RWPE1 (cell line): ENCODE data around the gene TAOK2.
A peak's percentile ranks its signal among the peaks of the same experiment; 100 is the strongest.

ENCODE experiments used
- CTCF ChIA-PET: fragments of 350-600 bp; sonication (Branson Sonifier 250); formaldehyde crosslinking; extraction: SDS; loops from one replicate; lab custom pipeline; 2021; lab: Yijun Ruan, JAX
- POLR2A ChIA-PET: fragments of 400-600 bp; formaldehyde crosslinking; extraction: SDS; loops from one replicate; lab custom pipeline; 2020; ENCODE audit warnings: antibody characterized with exemption; ENCODE audit not compliant: low non-redundant PET; lab: Yijun Ruan, JAX
- DNase-seq: peaks from one replicate; pipeline ENCODE4 v3.0.0; 2012; ENCODE audit warnings: low spot score
- H3K27ac ChIP-seq: fragments of 450-650 bp; 2 replicates; pipeline ENCODE4 v1.5.1; 2017
- CTCF ChIP-seq: fragments of 450-650 bp; conservative IDR thresholded peaks from 2 replicates; pipeline ENCODE4 v1.5.1; 2017; ENCODE audit warnings: low read depth, mild to moderate bottlenecking

TAOK2 gene

GRCh38 chr16:29994600-29995323, 21.1 kb downstream of the TAOK2 start:
- peak overlapping the region; percentile 97 for H3K27ac ChIP-seq
- no peak for TF ChIP-seq CTCF
- CTCF ChIA-PET = no interaction called here
- POLR2A ChIA-PET = interaction anchor here (0.7 to 1.1 kb wide), 3 partner anchors 17 to 241 kb away, joined by 3 to 5 read pairs (median 3); partner anchors contain the start of gene TAOK2
- DNase-seq = peak; percentile 90

- DNase-seq = peak; percentile 81
- POLR2A ChIA-PET = interaction anchor here (0.9 kb wide), 1 partner anchor 22 kb away, joined by 5 read pairs; the partner anchor contains the start of gene TAOK2
- no peak for TF ChIP-seq CTCF
- CTCF ChIA-PET = interaction anchor here (1.0 kb wide), 1 partner anchor 10 kb away, joined by 6 read pairs; no protein-coding TSS in a partner anchor
- H3K27ac ChIP-seq = peak within 1 kb of the TSS; percentile 97
These were observed 21.7 kb downstream of the TAOK2 start, which contains the start of gene HIRIP3 for GRCh38 chr16:29995324-29995910. Gene HIRIP3 (minus strand): TSS chr16:29995617. CDS start chr16:29995605, 12 bp downstream.

- DNase-seq = peak; percentile 97
- ChIA-PET CTCF (interaction anchor here (1.0 kb wide), 2 partner anchors 10 to 36 kb away, joined by 4 to 6 read pairs; no protein-coding TSS in a partner anchor), POLR2A (no interaction called here)
- no peak for TF ChIP-seq CTCF
- peak within 1 kb of the TSS; percentile 97 for H3K27ac ChIP-seq
These were observed 22.5 kb downstream of the TAOK2 start, which contains the start of gene INO80E for GRCh38 chr16:29995911-29996765. Gene INO80E (plus strand): TSS chr16:29996241. CDS start chr16:29996311, 70 bp downstream.

- ChIA-PET CTCF (interaction anchor here (1.0 kb wide), 2 partner anchors 9 to 35 kb away, joined by 4 to 6 read pairs; no protein-coding TSS in a partner anchor), POLR2A (interaction anchor here (0.9 kb wide), 1 partner anchor 190 kb away, joined by 4 read pairs; no protein-coding TSS in a partner anchor)
- peak overlapping the region; percentile 97 for H3K27ac ChIP-seq
- TF ChIP-seq CTCF = no peak
- DNase-seq = no peak
These were observed 23.1 kb downstream of the TAOK2 start for GRCh38 chr16:29996766-29997250.

GRCh38 chr16:29999605-30000004, 25.9 kb downstream of the TAOK2 start:
- CTCF ChIA-PET = no interaction called here
- no peak for DNase-seq
- H3K27ac ChIP-seq = 0 out of 2 replicates have a peak overlapping the region, but pooled peaks have one; percentile 12
- TF ChIP-seq CTCF = no peak
- POLR2A ChIA-PET = no interaction called here
